H1 (cell line): ENCODE results near the gene TRAK1. TPM values are rescaled to one million over a fixed set of nuclear protein-coding genes. Genes with fewer than 3 reads are reported as not detected.

Source experiments
- NANOG ChIP-seq: IDR thresholded peaks from 2 replicates; pipeline ENCODE4 v1.6.1; 2011; ENCODE audit warnings: low read length, low read depth, mild to moderate bottlenecking, inconsistent platforms; ENCODE audit not compliant: insufficient read depth, poor library complexity, severe bottlenecking
- TAF7 ChIP-seq: optimal IDR thresholded peaks from 2 replicates; pipeline ENCODE3; 2011; ENCODE audit warnings: low read depth, mild to moderate bottlenecking, inconsistent platforms, low read length, moderate library complexity, borderline replicate concordance
- TCF12 ChIP-seq: IDR thresholded peaks from 2 replicates; pipeline ENCODE4 v1.6.1; 2011; ENCODE audit warnings: low read depth, mild to moderate bottlenecking, low read length
- YY1 ChIP-seq: IDR thresholded peaks from 2 replicates; pipeline ENCODE4 v1.6.1; 2011; ENCODE audit warnings: low read depth, mild to moderate bottlenecking, low read length
- polyA plus RNA-seq, 7 experiments: library from polyadenylated mRNA; depleted of rRNA in 3 of 7; stranded (reverse) in 5 of 7; unstranded in 2 of 7; fragments of >200 nt in 5 of 7; fragments of 200-250 nt in 2 of 7; gene quantifications; 1 replicate in 5 of 7; 2 replicates in 1 of 7; 4 replicates in 1 of 7; pipeline versions ENCODE4 v1.2.1 to v1.2.3, GENCODE V29; 2011 to 2013; ENCODE audit warnings: missing spikeins in 2 of 7, mixed read lengths in 2 of 7
- total RNA-seq: library from RNA; stranded (reverse); fragmentation: NEBNext Ultra II Directional; extraction: Animal tissue kit (Norgen Biotek cat#: 25700); gene quantifications from 2 replicates; pipeline ENCODE4 v1.2.1, GENCODE V29; 2021

TRAK1 gene
- total and polyA plus RNA-seq, 2 of the 8 experiments (the other 6 are each of a cell fraction or from before 2014, with no cell fraction given): 21.3 to 32.7 TPM

- TF ChIP-seq YY1 (no peak), TAF7 (no peak), TCF12 (no peak), NANOG (no peak)
Measured at GRCh38 chr3:42077785-42078184, 13.4 kb upstream of the TRAK1 start (continued).
